Astrocyte (in vitro differentiated cells and primary cell): ENCODE data around the gene POGZ.

Source experiments
- EZH2 ChIP-seq: IDR thresholded peaks from 2 replicates; pipeline ENCODE4 v1.6.1; 2012; ENCODE audit warnings: mild to moderate bottlenecking, low read length, inconsistent platforms; ENCODE audit not compliant: insufficient read depth
- TF ChIP-seq, protein P1 (sequence below): IDR thresholded peaks from 2 replicates; pipeline ENCODE4 v1.5.1; 2011; ENCODE audit warnings: low read depth, mild to moderate bottlenecking, inconsistent platforms, low read length, moderate library complexity; ENCODE audit not compliant: insufficient read depth

DNA sequence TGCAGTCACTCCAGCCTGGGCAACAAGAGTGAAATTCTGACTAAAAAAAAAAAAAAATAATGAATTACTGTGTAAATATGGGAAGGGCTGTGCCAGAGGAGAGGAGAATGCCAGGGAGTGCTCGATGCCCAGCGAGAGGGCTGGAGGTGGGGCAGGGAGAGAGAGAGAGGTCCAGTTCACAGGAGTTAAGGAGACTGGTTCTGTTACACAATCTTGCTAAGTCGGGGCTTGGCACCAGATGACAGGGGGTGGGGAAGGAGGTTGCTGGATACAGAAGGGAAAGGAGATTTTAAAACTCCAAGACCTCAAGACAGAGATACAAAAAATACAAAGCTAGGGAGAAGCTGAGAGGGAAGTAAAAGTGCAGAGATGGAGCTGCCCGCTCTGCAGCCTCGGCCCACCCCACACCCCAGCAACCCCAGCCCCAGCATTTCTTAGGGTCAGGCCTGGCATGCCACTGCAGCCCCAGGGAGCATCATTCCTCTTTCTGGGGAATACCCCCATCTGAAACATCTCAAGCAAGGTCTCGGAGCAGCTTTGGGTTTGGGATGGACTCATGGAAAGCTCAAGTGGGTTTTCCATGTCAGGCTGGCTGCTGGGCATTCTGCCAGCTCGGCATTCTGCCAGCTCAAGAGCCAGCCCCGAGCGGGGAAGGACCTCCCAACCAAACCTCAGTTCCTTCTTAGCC lies 87.8 kb downstream of the POGZ start:
- TF ChIP-seq, protein P1, sequence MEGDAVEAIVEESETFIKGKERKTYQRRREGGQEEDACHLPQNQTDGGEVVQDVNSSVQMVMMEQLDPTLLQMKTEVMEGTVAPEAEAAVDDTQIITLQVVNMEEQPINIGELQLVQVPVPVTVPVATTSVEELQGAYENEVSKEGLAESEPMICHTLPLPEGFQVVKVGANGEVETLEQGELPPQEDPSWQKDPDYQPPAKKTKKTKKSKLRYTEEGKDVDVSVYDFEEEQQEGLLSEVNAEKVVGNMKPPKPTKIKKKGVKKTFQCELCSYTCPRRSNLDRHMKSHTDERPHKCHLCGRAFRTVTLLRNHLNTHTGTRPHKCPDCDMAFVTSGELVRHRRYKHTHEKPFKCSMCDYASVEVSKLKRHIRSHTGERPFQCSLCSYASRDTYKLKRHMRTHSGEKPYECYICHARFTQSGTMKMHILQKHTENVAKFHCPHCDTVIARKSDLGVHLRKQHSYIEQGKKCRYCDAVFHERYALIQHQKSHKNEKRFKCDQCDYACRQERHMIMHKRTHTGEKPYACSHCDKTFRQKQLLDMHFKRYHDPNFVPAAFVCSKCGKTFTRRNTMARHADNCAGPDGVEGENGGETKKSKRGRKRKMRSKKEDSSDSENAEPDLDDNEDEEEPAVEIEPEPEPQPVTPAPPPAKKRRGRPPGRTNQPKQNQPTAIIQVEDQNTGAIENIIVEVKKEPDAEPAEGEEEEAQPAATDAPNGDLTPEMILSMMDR, result no peak
- TF ChIP-seq EZH2, result no peak
